ENCODE data around the gene DNAH12.

- no peak for TF ChIP-seq POLR2AphosphoS5 (IDR thresholded peaks at IDR 0.05)
- TF ChIP-seq, protein P1, sequence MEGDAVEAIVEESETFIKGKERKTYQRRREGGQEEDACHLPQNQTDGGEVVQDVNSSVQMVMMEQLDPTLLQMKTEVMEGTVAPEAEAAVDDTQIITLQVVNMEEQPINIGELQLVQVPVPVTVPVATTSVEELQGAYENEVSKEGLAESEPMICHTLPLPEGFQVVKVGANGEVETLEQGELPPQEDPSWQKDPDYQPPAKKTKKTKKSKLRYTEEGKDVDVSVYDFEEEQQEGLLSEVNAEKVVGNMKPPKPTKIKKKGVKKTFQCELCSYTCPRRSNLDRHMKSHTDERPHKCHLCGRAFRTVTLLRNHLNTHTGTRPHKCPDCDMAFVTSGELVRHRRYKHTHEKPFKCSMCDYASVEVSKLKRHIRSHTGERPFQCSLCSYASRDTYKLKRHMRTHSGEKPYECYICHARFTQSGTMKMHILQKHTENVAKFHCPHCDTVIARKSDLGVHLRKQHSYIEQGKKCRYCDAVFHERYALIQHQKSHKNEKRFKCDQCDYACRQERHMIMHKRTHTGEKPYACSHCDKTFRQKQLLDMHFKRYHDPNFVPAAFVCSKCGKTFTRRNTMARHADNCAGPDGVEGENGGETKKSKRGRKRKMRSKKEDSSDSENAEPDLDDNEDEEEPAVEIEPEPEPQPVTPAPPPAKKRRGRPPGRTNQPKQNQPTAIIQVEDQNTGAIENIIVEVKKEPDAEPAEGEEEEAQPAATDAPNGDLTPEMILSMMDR (IDR thresholded peaks at IDR 0.05): no peak
Observed at GRCh38 chr3:57484563-57484962, 59.6 kb downstream of the DNAH12 start.

Data from gastroesophageal sphincter (tissue), 3 donors.